Caco-2 (cell line): Measurements from ENCODE around the gene TNS1. TPM values are rescaled to one million over a fixed set of nuclear protein-coding genes. Genes with fewer than 3 reads are reported as not detected.

Source experiments
- BruUV-seq: library from RNA; stranded (reverse); fragments of 400-500 nt; replicated peaks from 2 replicates; lab custom pipeline; 2021; lab: Mats Ljungman, UMichigan
- CTCF ChIA-PET: fragments of 300-600 bp; sonication (Branson Sonifier 250); formaldehyde crosslinking; loops from one replicate; lab custom pipeline; 2022; ENCODE audit warnings: antibody characterized with exemption; lab: Charles Lee
- POLR2A ChIA-PET: fragments of 300-600 bp; sonication (Branson Sonifier 250); formaldehyde crosslinking; loops from one replicate; lab custom pipeline; 2022; ENCODE audit warnings: antibody characterized with exemption; lab: Charles Lee
- DNase-seq, 2 experiments: peaks; one replicate each; pipeline versions ENCODE4 v3.0.0 to v3.0.0-alpha.2; 2020 to 2022
- H3K27me3 ChIP-seq: replicated peaks from 2 replicates; pipeline ENCODE4 v1.6.0; 2011; ENCODE audit warnings: low read length; ENCODE audit not compliant: control insufficient read depth, insufficient read depth
- H3K36me3 ChIP-seq: 2 replicates; pipeline ENCODE4 v1.5.1; 2011; ENCODE audit warnings: low read length; ENCODE audit not compliant: control insufficient read depth, insufficient read depth
- H3K4me1 ChIP-seq: fragments of 250-450 bp; sonication (Bioruptor Pico); 2 replicates; pipeline ENCODE4 v1.5.1; 2020; ENCODE audit warnings: mild to moderate bottlenecking
- H3K4me3 ChIP-seq: 2 replicates; pipeline ENCODE4 v1.5.1; 2011; ENCODE audit warnings: low read depth, mild to moderate bottlenecking, control low read depth, low read length
- H3K9me3 ChIP-seq: fragments of 250-450 bp; sonication (Bioruptor Pico); 2 replicates; pipeline ENCODE4 v1.5.1; 2020; ENCODE audit warnings: mild to moderate bottlenecking, moderate library complexity
- H3K27ac Mint-ChIP-seq: one replicate; pipeline ENCODE4 v1.8.0; 2022; ENCODE audit warnings: mixed read lengths; ENCODE audit not compliant: unreplicated experiment
- H3K27me3 Mint-ChIP-seq: one replicate; pipeline ENCODE4 v1.8.0; 2022; ENCODE audit warnings: mixed read lengths; ENCODE audit not compliant: insufficient read depth, unreplicated experiment
- H3K36me3 Mint-ChIP-seq: one replicate; pipeline ENCODE4 v1.8.0; 2022; ENCODE audit warnings: mild to moderate bottlenecking, mixed read lengths; ENCODE audit not compliant: insufficient read depth, unreplicated experiment
- H3K4me1 Mint-ChIP-seq: one replicate; pipeline ENCODE4 v1.8.0; 2022; ENCODE audit warnings: low read depth, mixed read lengths; ENCODE audit not compliant: unreplicated experiment
- H3K4me3 Mint-ChIP-seq: one replicate; pipeline ENCODE4 v1.8.0; 2022; ENCODE audit warnings: mild to moderate bottlenecking, moderate library complexity, mixed read lengths; ENCODE audit not compliant: unreplicated experiment
- H3K9me3 Mint-ChIP-seq: one replicate; pipeline ENCODE4 v1.8.0; 2022; ENCODE audit warnings: mixed read lengths; ENCODE audit not compliant: unreplicated experiment
- intact Hi-C: fragments of 100-400 bp; cut with micrococcal nuclease; formaldehyde crosslinking; loops from one replicate; pipeline ENCODE4 v1.10.0; 2022; ENCODE audit not compliant: unreplicated experiment
- total RNA-seq: library from RNA; stranded (reverse); gene quantifications from 2 replicates; pipeline ENCODE4 v1.2.3, GENCODE V29; 2022
- TF ChIP-seq, protein P1 (sequence below), 2 experiments: fragments of 200-600 bp in 1 of 2; IDR thresholded peaks; 1 replicate in 1 of 2; 2 replicates in 1 of 2; pipeline versions ENCODE4 v1.5.1 to v1.8.0; 2011 to 2022; ENCODE audit warnings: antibody characterized with exemption in 1 of 2, control low read depth in 1 of 2, inconsistent platforms in 1 of 2, low read depth in 1 of 2, low read length in 1 of 2, mild to moderate bottlenecking in 1 of 2, moderate library complexity in 1 of 2; ENCODE audit not compliant: insufficient read depth in 1 of 2, severe bottlenecking in 1 of 2, unreplicated experiment in 1 of 2

TNS1 gene
- total RNA-seq, 1 experiment from 2014 or later = 16.1 TPM

- Mint-ChIP-seq H3K4me1 (no peaks in the 10 kb centered on the region), H3K36me3 (no peaks in the 10 kb centered on the region), H3K27ac (no peak overlapping the region), H3K4me3 (no peak overlapping the region), H3K27me3 (no peaks in the 10 kb centered on the region), H3K9me3 (no peaks in the 10 kb centered on the region)
- BruUV-seq = no TSS peak
- H3K9me3 ChIP-seq = no peaks in the 10 kb centered on the region
- intact Hi-C loops = no loop called here
- no peaks in the 10 kb centered on the region for H3K36me3 ChIP-seq
- TF ChIP-seq, protein P1, sequence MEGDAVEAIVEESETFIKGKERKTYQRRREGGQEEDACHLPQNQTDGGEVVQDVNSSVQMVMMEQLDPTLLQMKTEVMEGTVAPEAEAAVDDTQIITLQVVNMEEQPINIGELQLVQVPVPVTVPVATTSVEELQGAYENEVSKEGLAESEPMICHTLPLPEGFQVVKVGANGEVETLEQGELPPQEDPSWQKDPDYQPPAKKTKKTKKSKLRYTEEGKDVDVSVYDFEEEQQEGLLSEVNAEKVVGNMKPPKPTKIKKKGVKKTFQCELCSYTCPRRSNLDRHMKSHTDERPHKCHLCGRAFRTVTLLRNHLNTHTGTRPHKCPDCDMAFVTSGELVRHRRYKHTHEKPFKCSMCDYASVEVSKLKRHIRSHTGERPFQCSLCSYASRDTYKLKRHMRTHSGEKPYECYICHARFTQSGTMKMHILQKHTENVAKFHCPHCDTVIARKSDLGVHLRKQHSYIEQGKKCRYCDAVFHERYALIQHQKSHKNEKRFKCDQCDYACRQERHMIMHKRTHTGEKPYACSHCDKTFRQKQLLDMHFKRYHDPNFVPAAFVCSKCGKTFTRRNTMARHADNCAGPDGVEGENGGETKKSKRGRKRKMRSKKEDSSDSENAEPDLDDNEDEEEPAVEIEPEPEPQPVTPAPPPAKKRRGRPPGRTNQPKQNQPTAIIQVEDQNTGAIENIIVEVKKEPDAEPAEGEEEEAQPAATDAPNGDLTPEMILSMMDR (IDR thresholded peaks at IDR 0.05; ENCODE audit: insufficient read depth in 1 of 2, low read depth in 1 of 2, low read length in 1 of 2, severe bottlenecking in 1 of 2, unreplicated experiment in 1 of 2) = no peak
- ChIA-PET POLR2A (no interaction called here), CTCF (interaction anchor here (0.6 to 1.4 kb wide), 4 partner anchors 96 to 274 kb away, joined by 3 to 5 read pairs (median 4); partner anchors contain the start of gene RUFY4)
- H3K27me3 ChIP-seq = no peaks in the 10 kb centered on the region
- peak in 1 of 2 experiments; percentile 57 for DNase-seq
- H3K4me3 ChIP-seq = no peak overlapping the region
- H3K4me1 ChIP-seq = peaks cover 8% of the 10 kb centered on the region; the same call in 1 of the 2 replicates
These were observed 208.4 kb downstream of the TNS1 start for GRCh38 chr2:217794133-217794986.

GRCh38 chr2:217793566-217794132, 209.1 kb downstream of the TNS1 start:
- intact Hi-C loops = no loop called here
- Histone ChIP-seq H3K4me1 (peaks cover 8% of the 10 kb centered on the region; the same call in 1 of the 2 replicates), H3K4me3 (no peak overlapping the region), H3K27me3 (no peaks in the 10 kb centered on the region), H3K36me3 (no peaks in the 10 kb centered on the region), H3K9me3 (no peaks in the 10 kb centered on the region)
- TF ChIP-seq, protein P1 (IDR thresholded peaks at IDR 0.05; ENCODE audit: insufficient read depth in 1 of 2, low read depth in 1 of 2, low read length in 1 of 2, severe bottlenecking in 1 of 2, unreplicated experiment in 1 of 2) = no peak
- Mint-ChIP-seq H3K4me1 (no peaks in the 10 kb centered on the region), H3K27ac (no peak overlapping the region), H3K36me3 (no peaks in the 10 kb centered on the region), H3K27me3 (no peaks in the 10 kb centered on the region), H3K9me3 (no peaks in the 10 kb centered on the region), H3K4me3 (no peak overlapping the region)
- no peak for DNase-seq
- BruUV-seq = no TSS peak
- ChIA-PET CTCF (interaction anchor here (0.6 to 1.4 kb wide), 4 partner anchors 97 to 275 kb away, joined by 3 to 5 read pairs (median 4); partner anchors contain the start of gene RUFY4), POLR2A (no interaction called here)
